HUES48 (cell line): ENCODE data around the gene CFHR4.
"Not testable (repeated sequence)": the region's sequence is repeated elsewhere in the genome, so short reads cannot be mapped to it uniquely, and the experiment has no call there.

Experiments
- H3K27ac ChIP-seq: one replicate; pipeline ENCODE4 v1.7.0; 2013; ENCODE audit warnings: low read depth, low read length, inconsistent platforms
- H3K27me3 ChIP-seq: 2 replicates; pipeline ENCODE4 v1.6.1; 2013; ENCODE audit warnings: mild to moderate bottlenecking, low read length; ENCODE audit not compliant: control insufficient read depth, insufficient read depth
- H3K36me3 ChIP-seq: 2 replicates; pipeline ENCODE4 v1.6.1; 2013; ENCODE audit warnings: low read length; ENCODE audit not compliant: control insufficient read depth, insufficient read depth
- H3K4me1 ChIP-seq: 2 replicates; pipeline ENCODE4 v1.6.1; 2013; ENCODE audit warnings: mild to moderate bottlenecking, low read length; ENCODE audit not compliant: control insufficient read depth, insufficient read depth
- H3K4me3 ChIP-seq: 2 replicates; pipeline ENCODE4 v1.5.1; 2013; ENCODE audit warnings: mild to moderate bottlenecking, low read depth, low read length
- H3K9ac ChIP-seq: 2 replicates; pipeline ENCODE4 v1.6.1; 2013; ENCODE audit warnings: mild to moderate bottlenecking, low read depth, low read length, moderate library complexity
- H3K9me3 ChIP-seq: 2 replicates; pipeline ENCODE4 v1.6.1; 2013; ENCODE audit warnings: low read length; ENCODE audit not compliant: control insufficient read depth, insufficient read depth

Gene CFHR4

DNA sequence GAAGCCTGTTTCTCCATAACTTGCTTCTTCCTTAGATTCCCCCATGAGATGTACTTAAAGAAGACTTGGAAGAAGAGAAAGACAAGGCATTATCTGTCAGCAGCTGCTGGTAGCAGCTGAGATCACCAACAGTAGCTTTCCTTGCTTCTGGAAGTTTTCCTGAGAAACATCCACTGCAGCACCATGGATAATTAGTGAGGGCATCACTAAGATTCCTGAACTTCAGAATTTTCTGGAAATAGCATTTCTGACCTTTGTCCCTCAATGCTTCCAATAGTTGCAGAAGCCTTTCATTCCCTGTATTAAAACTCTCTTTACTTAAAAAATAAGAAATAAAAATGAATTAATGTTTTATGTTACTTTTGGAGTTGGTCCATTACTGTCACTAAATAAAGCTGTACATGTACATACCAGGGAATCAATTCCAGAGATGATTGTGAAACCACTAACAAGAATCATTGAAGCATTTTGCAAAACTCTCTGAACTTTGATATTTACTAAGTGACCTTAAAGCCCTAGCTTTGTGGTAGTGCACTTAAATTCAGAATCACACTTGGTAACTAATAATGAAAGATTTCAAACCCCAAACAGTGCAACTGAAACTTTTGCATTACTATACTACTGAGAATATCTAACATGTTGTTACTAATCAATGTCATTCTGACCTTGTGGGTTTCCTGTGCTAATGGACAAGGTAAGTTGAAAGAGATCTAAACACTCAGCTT, at the start of gene CFHR4:
TSS of gene CFHR4 (plus strand) at position 538 of the 725 bp plus-strand sequence. CDS start at position 637, 99 bp downstream.
- H3K9me3 ChIP-seq: peaks cover 16% of the 10 kb centered on the region
- H3K27ac ChIP-seq: no peak within 1 kb of the TSS
- H3K4me1 ChIP-seq: no peaks in the 10 kb centered on the region
- H3K9ac ChIP-seq: no peak within 1 kb of the TSS
- no peak within 1 kb of the TSS for H3K4me3 ChIP-seq
- H3K27me3 ChIP-seq: no peaks in the 10 kb centered on the region
- H3K36me3 ChIP-seq: no peaks in the 10 kb centered on the region

DNA sequence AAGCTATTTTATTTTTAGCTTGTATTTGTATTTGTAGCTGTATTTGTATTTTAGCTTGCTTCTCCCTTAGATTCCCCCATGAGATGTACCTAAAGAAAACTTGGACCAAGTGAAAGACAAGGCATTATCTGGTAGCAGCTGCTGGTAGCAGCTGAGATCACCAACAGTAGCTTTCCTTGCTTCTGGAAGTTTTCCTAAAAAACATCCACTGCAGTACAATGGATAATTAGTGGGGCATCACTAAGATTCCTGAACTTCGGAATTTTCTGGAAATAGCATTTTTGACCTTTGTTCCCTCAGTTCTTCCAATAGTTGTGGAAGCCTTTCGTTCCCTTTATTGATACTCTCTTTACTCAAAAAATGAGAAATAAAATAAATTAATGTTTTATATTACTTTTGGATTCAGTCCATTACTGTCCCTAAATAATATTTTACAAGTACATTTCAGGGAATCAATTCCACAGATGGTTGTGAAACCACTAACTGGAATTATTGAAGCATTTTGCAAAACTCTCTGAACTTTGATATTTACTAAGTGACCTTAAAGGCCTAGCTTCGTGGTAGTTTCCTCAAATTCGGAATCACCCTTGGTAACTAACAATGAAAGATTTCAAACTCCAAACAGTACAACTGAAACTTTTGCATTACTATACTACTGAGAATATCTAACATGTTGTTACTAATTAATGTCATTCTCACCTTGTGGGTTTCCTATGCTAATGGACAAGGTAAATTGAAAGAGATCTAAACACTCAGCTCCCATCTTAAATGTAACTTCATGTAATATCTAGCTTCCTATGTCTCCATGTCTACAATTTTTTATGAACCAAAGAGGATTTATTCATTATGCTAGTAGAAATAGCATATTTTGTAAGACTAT, 38.0 kb upstream of the CFHR4 start:
- H3K9me3 ChIP-seq, H3K4me1 ChIP-seq, H3K27me3 ChIP-seq, H3K36me3 ChIP-seq, H3K4me3 ChIP-seq, H3K27ac ChIP-seq, H3K9ac ChIP-seq: not testable (repeated sequence)

DNA sequence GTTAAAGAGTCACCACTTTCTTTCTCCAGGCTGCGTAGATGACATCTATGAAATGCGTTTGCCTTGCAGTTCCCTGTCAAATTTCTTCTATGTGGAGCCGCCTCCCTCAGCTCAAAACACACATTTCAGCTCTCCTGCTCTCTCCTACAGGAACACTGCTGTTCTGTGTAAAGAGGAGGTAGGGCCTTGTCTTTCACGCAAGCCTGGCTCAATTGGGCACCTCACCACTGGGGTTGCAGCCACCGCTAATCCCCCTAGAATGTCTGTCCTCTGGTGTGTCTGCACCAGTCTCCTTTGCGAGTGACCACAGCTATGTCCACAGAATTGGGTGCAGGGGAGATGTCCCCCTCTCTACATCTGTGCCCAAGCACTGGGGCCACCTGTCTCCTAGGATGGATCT, 31.8 kb upstream of the CFHR4 start:
- no peak overlapping the region for H3K27ac ChIP-seq
- no peaks in the 10 kb centered on the region for H3K36me3 ChIP-seq
- no peaks in the 10 kb centered on the region for H3K9me3 ChIP-seq
- no peaks in the 10 kb centered on the region for H3K27me3 ChIP-seq
- H3K9ac ChIP-seq: no peak overlapping the region
- H3K4me1 ChIP-seq: no peaks in the 10 kb centered on the region
- H3K4me3 ChIP-seq: no peak overlapping the region

DNA sequence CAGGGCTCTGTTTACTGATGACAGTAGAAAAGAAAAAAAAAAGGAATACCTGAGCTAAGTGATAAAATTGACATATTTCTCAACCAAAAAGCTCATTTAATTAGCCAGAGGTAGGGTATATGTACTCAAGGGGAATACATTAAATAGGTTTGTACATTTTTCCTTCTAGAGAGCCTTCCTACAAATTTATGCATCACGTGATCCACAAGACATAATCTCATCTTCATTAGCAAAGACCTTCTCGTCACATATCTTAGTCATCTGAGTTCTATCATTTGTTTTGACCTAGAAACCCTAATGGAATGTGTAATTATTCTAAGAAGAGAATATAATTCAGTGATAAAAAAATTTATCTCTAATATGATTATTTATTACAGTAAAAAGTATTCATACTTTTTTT, 30.7 kb upstream of the CFHR4 start:
- H3K9ac ChIP-seq: no peak overlapping the region
- no peaks in the 10 kb centered on the region for H3K4me1 ChIP-seq
- no peak overlapping the region for H3K27ac ChIP-seq
- H3K9me3 ChIP-seq: no peaks in the 10 kb centered on the region
- H3K36me3 ChIP-seq: no peaks in the 10 kb centered on the region
- H3K4me3 ChIP-seq: no peak overlapping the region
- no peaks in the 10 kb centered on the region for H3K27me3 ChIP-seq

DNA sequence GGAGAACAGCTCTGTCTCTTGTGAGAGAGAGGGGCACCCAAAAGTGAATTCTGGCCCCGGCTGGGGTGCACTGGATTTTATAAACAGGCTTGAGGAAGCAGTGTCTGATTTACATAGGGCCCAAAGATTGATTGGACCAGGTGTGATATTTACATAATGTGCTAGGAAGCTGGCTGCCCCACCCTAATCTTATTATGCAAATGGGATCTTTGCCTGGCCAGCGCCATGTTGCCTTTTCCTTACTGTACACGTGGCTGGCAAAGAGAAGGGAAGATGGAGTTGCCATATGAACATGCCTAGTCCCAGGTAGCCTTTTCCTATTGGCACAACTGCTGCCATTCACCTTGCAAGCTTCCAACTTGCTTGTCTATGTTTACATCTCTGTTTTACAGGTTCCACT, 29.0 kb upstream of the CFHR4 start:
- no peaks in the 10 kb centered on the region for H3K36me3 ChIP-seq
- no peak overlapping the region for H3K9ac ChIP-seq
- H3K27ac ChIP-seq: no peak overlapping the region
- H3K4me3 ChIP-seq: no peak overlapping the region
- no peaks in the 10 kb centered on the region for H3K9me3 ChIP-seq
- no peaks in the 10 kb centered on the region for H3K4me1 ChIP-seq
- no peaks in the 10 kb centered on the region for H3K27me3 ChIP-seq

DNA sequence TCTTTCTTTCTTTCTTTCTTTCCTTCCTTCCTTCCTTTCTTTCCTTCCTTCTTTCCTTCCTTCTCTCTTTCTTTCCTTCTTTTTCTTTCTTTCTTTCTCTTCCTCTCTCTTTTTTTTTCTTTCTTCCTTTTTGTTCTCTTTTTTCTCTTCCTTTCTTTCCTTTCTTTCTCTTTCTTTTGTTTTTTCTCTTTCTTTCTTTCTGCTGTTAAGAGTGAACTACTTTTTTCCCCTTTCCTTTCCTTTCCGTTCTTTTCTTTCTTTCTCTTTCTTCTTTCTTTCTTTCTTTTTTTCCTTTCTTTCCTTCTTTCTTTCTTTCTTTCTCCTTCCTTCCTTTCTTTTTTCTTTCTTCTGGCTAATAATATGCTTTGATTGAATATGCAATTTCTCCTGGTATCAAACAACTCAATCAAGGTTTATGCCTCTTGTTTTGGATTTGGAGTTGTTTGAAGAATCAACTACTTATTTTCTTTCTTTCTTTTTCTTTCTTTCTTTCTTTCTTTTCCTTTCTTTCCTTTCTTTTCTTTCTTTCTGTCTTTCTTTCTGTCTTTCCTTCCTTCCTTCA, 27.4 kb upstream of the CFHR4 start:
- no peaks in the 10 kb centered on the region for H3K36me3 ChIP-seq

DNA sequence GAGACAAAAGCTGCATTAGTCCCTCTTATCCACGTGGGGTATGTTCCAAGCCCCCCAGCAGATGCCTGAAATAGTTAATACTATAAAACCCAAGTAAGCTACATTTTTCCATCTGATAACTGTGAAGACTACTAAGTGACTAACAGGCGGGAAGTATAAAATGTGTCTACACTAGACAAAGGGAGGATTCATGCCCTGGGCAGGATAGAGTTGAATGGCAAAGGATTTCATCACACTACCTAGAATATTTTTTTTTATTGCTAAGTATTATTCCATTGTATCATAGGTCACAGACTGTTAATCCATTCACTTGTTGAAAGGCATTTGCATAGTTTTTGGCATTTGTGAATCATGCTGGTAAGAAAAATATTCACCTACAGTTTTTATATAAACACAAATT, 26.4 kb upstream of the CFHR4 start:
- Histone ChIP-seq H3K36me3 (no peaks in the 10 kb centered on the region), H3K27me3 (no peaks in the 10 kb centered on the region), H3K9me3 (no peaks in the 10 kb centered on the region), H3K27ac (no peak overlapping the region), H3K9ac (no peak overlapping the region), H3K4me1 (no peaks in the 10 kb centered on the region), H3K4me3 (no peak overlapping the region)

More for the DNA sequence above, 27.4 kb upstream of the CFHR4 start:
- Histone ChIP-seq H3K9me3 (no peaks in the 10 kb centered on the region), H3K27me3 (no peaks in the 10 kb centered on the region), H3K9ac (no peak overlapping the region), H3K4me3 (no peak overlapping the region), H3K27ac (no peak overlapping the region), H3K4me1 (no peaks in the 10 kb centered on the region)

DNA sequence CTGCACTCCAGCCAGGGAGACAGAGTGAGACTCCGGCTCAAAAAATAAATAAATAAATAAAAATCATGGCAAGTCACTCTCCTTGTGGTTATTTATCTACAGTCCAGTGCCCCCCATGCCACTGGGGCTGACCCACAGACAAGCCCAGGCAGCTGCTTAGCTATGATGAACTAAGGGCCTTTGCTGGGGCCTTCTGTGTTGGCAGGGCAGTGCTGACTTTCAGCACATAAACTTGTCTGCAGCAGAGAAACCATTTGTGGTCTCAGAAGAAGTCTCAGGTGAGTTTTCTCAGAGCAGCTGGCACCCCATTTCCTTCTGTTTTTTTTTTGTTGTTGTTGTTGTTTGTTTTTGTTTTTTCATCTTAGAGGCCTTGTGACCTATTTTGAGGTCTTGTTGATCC, 20.9 kb upstream of the CFHR4 start:
- H3K27ac ChIP-seq: no peak overlapping the region
- H3K9me3 ChIP-seq: no peaks in the 10 kb centered on the region
- no peaks in the 10 kb centered on the region for H3K27me3 ChIP-seq
- no peak overlapping the region for H3K4me3 ChIP-seq
- H3K36me3 ChIP-seq: no peaks in the 10 kb centered on the region
- no peak overlapping the region for H3K9ac ChIP-seq
- no peaks in the 10 kb centered on the region for H3K4me1 ChIP-seq

DNA sequence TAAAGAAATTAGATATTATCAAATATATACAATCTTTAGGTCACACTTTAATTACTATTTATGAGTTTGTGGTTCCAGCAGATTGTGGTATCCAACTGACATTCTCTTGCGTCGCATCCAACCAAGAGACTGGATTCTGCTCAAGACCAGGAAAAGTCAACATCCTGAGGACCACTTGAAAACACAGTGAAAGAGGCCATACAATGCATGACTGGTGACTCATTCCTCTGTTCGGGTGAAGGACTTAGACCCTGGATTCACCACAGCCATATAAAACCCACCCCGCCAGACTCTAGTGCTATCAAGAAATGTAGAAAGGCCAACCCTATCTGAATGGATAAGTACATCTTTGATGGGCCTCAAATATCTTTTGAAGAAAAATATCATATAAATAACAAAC, 14.5 kb upstream of the CFHR4 start:
- no peaks in the 10 kb centered on the region for H3K36me3 ChIP-seq
- H3K4me3 ChIP-seq: no peak overlapping the region
- peaks cover 3% of the 10 kb centered on the region; the same call in 1 of the 2 replicates for H3K4me1 ChIP-seq
- H3K9ac ChIP-seq: no peak overlapping the region
- no peak overlapping the region for H3K27ac ChIP-seq
- peaks cover 12% of the 10 kb centered on the region for H3K27me3 ChIP-seq
- no peaks in the 10 kb centered on the region for H3K9me3 ChIP-seq

DNA sequence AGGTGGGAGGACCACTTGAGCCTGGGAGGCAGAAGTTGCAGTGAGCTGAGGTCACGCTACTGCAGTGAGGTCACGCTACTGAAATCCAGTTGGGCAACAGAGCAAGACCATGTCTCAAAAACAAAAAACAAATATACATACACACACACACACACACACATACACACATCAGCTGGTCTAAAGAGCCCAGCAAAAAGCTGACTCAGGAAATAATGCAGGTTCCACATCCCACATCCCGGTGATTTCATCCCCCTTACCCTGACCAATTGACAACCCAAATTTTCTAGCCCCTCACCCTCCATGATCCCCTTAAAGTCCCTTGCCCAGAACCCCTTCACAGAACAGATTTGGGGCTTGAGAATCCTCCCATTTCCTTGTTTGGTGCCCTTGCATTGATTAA, 11.9 kb upstream of the CFHR4 start:
- no peak overlapping the region for H3K9ac ChIP-seq
- H3K27me3 ChIP-seq: peaks cover 18% of the 10 kb centered on the region
- H3K36me3 ChIP-seq: no peaks in the 10 kb centered on the region
- H3K27ac ChIP-seq: no peak overlapping the region
- H3K4me1 ChIP-seq: peaks cover 6% of the 10 kb centered on the region; the same call in 1 of the 2 replicates
- H3K9me3 ChIP-seq: no peaks in the 10 kb centered on the region
- no peak overlapping the region for H3K4me3 ChIP-seq

DNA sequence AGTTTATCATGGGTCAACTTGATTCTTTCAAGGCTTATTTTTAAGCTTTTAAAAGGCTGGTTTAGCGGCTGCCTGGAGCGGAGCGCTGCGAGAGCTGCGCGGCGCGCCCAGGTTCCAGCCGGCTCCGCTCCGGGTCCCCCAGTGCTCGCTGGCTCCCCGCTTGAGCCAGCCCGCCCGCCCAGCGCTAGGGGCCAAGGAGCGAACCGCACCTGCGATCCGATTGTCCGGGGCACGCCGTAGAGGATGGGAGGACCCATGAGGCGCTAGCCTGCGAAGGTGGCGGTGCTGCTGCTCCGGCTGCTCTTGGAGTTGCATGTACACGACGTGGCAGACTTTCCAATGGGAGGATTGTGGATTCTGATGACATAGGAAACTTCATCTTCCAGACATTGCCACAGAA, 9.9 kb upstream of the CFHR4 start:
- Histone ChIP-seq H3K9me3 (no peaks in the 10 kb centered on the region), H3K27me3 (peaks cover 18% of the 10 kb centered on the region), H3K27ac (no peak overlapping the region), H3K9ac (no peak overlapping the region), H3K4me3 (peak overlapping the region; percentile 44), H3K4me1 (peaks cover 6% of the 10 kb centered on the region; the same call in 1 of the 2 replicates), H3K36me3 (no peaks in the 10 kb centered on the region)
